ENCODE results near the gene LONRF2.

GRCh38 chr2:100320547-100321178, 1.6 kb downstream of the LONRF2 start:
- TF ChIP-seq CTCF (IDR thresholded peaks at IDR 0.05) (no peak), POLR2A (IDR thresholded peaks at IDR 0.05) (no peak)

All from thyroid gland (tissue), 4 donors.